ENCODE measurements around the gene SUGCT.

- TF ChIP-seq EZH2 (IDR thresholded peaks at IDR 0.05) (no peak), POLR2AphosphoS5 (IDR thresholded peaks at IDR 0.05; ENCODE audit: borderline replicate concordance, low read depth, low read length) (no peak), FOXP2 (optimal IDR thresholded peaks at IDR 0.05; ENCODE audit: control extremely low read depth, extremely low read length, insufficient read depth) (no peak)
These were observed 391.0 kb downstream of the SUGCT start for GRCh38 chr7:40525764-40526163.

Data from SK-N-MC (cell line).